Activated B cell treated with CpG ODN at 0.5 μM for 24 hours (primary cell): ENCODE data around the gene KCNAB2. TPM values are rescaled to one million over a fixed set of nuclear protein-coding genes. Genes with fewer than 3 reads are reported as not detected.

Source experiments
- ATAC-seq: fragments of 200-7000 bp; cut with Tn5 transposase; one replicate; pipeline ENCODE4 v1.10.0; 2021; ENCODE audit warnings: low read depth, mild to moderate bottlenecking, moderate library complexity
- CTCF ChIA-PET: fragments of 350-600 bp; sonication (Branson Sonifier 250); formaldehyde crosslinking; loops from one replicate; lab custom pipeline; 2021; ENCODE audit warnings: antibody characterized with exemption; lab: Charles Lee
- POLR2A ChIA-PET: fragments of 350-600 bp; sonication (Branson Sonifier 250); formaldehyde crosslinking; loops from one replicate; lab custom pipeline; 2021; ENCODE audit warnings: antibody characterized with exemption; lab: Charles Lee
- DNase-seq: peaks from one replicate; pipeline ENCODE4 v3.0.0; 2022
- H3K27ac Mint-ChIP-seq: one replicate; pipeline ENCODE4 v1.8.0; 2020; ENCODE audit warnings: mixed read lengths
- H3K27me3 Mint-ChIP-seq: one replicate; pipeline ENCODE4 v1.8.0; 2021; ENCODE audit warnings: mixed read lengths
- H3K36me3 Mint-ChIP-seq: one replicate; pipeline ENCODE4 v1.8.0; 2021; ENCODE audit warnings: low read depth, mixed read lengths
- H3K4me1 Mint-ChIP-seq: one replicate; pipeline ENCODE4 v1.8.0; 2021; ENCODE audit warnings: mixed read lengths
- H3K4me3 Mint-ChIP-seq: one replicate; pipeline ENCODE4 v1.8.0; 2020; ENCODE audit warnings: mild to moderate bottlenecking, mixed read lengths
- H3K9me3 Mint-ChIP-seq: one replicate; pipeline ENCODE4 v1.8.0; 2020; ENCODE audit warnings: mixed read lengths
- CTCF ChIP-seq: fragments of 200-600 bp; IDR thresholded peaks from one replicate; pipeline ENCODE4 v1.8.0; 2022; ENCODE audit warnings: antibody characterized with exemption, mild to moderate bottlenecking
- intact Hi-C: fragments of 100-400 bp; cut with micrococcal nuclease; formaldehyde crosslinking; loops from one replicate; pipeline ENCODE4 v1.15.1; 2024
- total RNA-seq: library from RNA; stranded (reverse); gene quantifications from 2 replicates; pipeline ENCODE4 v1.2.3, GENCODE V29; 2022

KCNAB2 gene
- total RNA-seq, 1 donor from 2014 or later, result 121 TPM

- POLR2A ChIA-PET, result interaction anchor here (0.7 kb wide), 1 partner anchor 249 kb away, joined by 3 read pairs; no protein-coding TSS in a partner anchor
- ATAC-seq (no peak), DNase-seq (no peak)
- Mint-ChIP-seq H3K4me3 (no peak overlapping the region), H3K27me3 (no peaks in the 10 kb centered on the region), H3K4me1 (no peaks in the 10 kb centered on the region), H3K9me3 (no peaks in the 10 kb centered on the region), H3K36me3 (peaks cover 60% of the 10 kb centered on the region), H3K27ac (no peak overlapping the region)
- CTCF ChIA-PET, result no interaction called here
- intact Hi-C loops, result no loop called here
- no peak for TF ChIP-seq CTCF
These were observed 41.7 kb downstream of the KCNAB2 start for GRCh38 chr1:6087377-6087772.

- ChIA-PET POLR2A (interaction anchor here (0.7 kb wide), 1 partner anchor 249 kb away, joined by 3 read pairs; no protein-coding TSS in a partner anchor), CTCF (no interaction called here)
- H3K4me3 Mint-ChIP-seq, result no peak overlapping the region
These were observed 42.3 kb downstream of the KCNAB2 start for GRCh38 chr1:6087958-6088357.

GRCh38 chr1:6088956-6089355 lies 43.3 kb downstream of the KCNAB2 start:
- no peak for TF ChIP-seq CTCF
- Mint-ChIP-seq H3K27me3 (no peaks in the 10 kb centered on the region), H3K9me3 (no peaks in the 10 kb centered on the region), H3K36me3 (peaks cover 60% of the 10 kb centered on the region), H3K4me3 (no peak overlapping the region), H3K4me1 (no peaks in the 10 kb centered on the region), H3K27ac (no peak overlapping the region)
- ChIA-PET CTCF (no interaction called here), POLR2A (no interaction called here)
- ATAC-seq (no peak), DNase-seq (no peak)
- intact Hi-C loops, result no loop called here

More at GRCh38 chr1:6087958-6088357, 42.3 kb downstream of the KCNAB2 start:
- Mint-ChIP-seq H3K9me3 (no peaks in the 10 kb centered on the region), H3K27ac (no peak overlapping the region), H3K27me3 (no peaks in the 10 kb centered on the region), H3K4me1 (no peaks in the 10 kb centered on the region), H3K36me3 (peaks cover 57% of the 10 kb centered on the region)
- ATAC-seq (no peak), DNase-seq (no peak)
- intact Hi-C loops, result no loop called here
- no peak for TF ChIP-seq CTCF

GRCh38 chr1:6090288-6090687 lies 44.6 kb downstream of the KCNAB2 start:
- DNase-seq (no peak), ATAC-seq (no peak)
- intact Hi-C loops, result no loop called here
- Mint-ChIP-seq H3K27ac (no peak overlapping the region), H3K4me3 (no peak overlapping the region), H3K4me1 (no peaks in the 10 kb centered on the region), H3K9me3 (no peaks in the 10 kb centered on the region), H3K36me3 (peaks cover 55% of the 10 kb centered on the region), H3K27me3 (no peaks in the 10 kb centered on the region)
- ChIA-PET CTCF (no interaction called here), POLR2A (no interaction called here)
- TF ChIP-seq CTCF, result no peak

- ChIA-PET POLR2A (no interaction called here), CTCF (no interaction called here)
- Mint-ChIP-seq H3K4me1 (no peaks in the 10 kb centered on the region), H3K36me3 (peaks cover 53% of the 10 kb centered on the region), H3K27ac (no peak overlapping the region), H3K9me3 (no peaks in the 10 kb centered on the region), H3K27me3 (no peaks in the 10 kb centered on the region), H3K4me3 (no peak overlapping the region)
- TF ChIP-seq CTCF, result no peak
- DNase-seq (no peak), ATAC-seq (no peak)
- intact Hi-C loops, result no loop called here
These were observed 45.5 kb downstream of the KCNAB2 start for GRCh38 chr1:6090996-6091822.
